ENCODE results near the gene MATN4. TPM values are rescaled to one million over a fixed set of nuclear protein-coding genes. Genes with fewer than 3 reads are reported as not detected.
A peak's percentile ranks its signal among the peaks of the same experiment; 100 is the strongest.

MATN4 gene
- total RNA-seq, 1 experiment from 2014 or later = 0.64 TPM

- ChIA-PET CTCF (interaction anchor here (1.4 kb wide), 1 partner anchor 82 kb away, joined by 7 read pairs; no protein-coding TSS in a partner anchor), RAD21 (ENCODE audit: low non-redundant PET in 1 of 2, low total read pairs in 2 of 2, uncharacterized antibody in 2 of 2, unreplicated experiment in 2 of 2) (interaction anchor here in 1 of 2 experiments (0.7 to 1.0 kb wide), 2 partner anchors 10 to 82 kb away, joined by 3 read pairs; no protein-coding TSS in a partner anchor), POLR2A (interaction anchor here (1.0 to 1.2 kb wide), 2 partner anchors 8 to 24 kb away, joined by 4 read pairs; partner anchors contain the start of gene TP53TG5)
- Histone ChIP-seq H3K4me2 (ENCODE audit: low read length) (peak overlapping the region; percentile 49), H4K20me1 (ENCODE audit: insufficient read depth) (no peaks in the 10 kb centered on the region), H3K79me2 (ENCODE audit: insufficient read depth, low read length) (no peaks in the 10 kb centered on the region), H3K9me2 (ENCODE audit: insufficient read depth) (no peaks in the 10 kb centered on the region), H3K27me3 (ENCODE audit: insufficient read depth, low read length) (no peaks in the 10 kb centered on the region), H3K4me3 (replicated peaks in 1 of 2; ENCODE audit: low read depth in 1 of 2, low read length in 2 of 2) (no peak overlapping the region), H3K27ac (ENCODE audit: low read depth, low read length) (no peak overlapping the region), H3K9me3 (ENCODE audit: control insufficient read depth in 1 of 2, insufficient read depth in 1 of 2, low read depth in 1 of 2, low read length in 2 of 2) (no peaks in the 10 kb centered on the region), H2AFZ (ENCODE audit: low read depth, low read length, poor library complexity, severe bottlenecking) (no peak overlapping the region), H3K4me1 (ENCODE audit: control insufficient read depth in 1 of 2, insufficient read depth in 2 of 2, low read length in 2 of 2) (peaks cover 42 to 53% of the 10 kb centered on the region in 2 experiments), H3K9ac (ENCODE audit: low read length) (no peak overlapping the region), H3K36me3 (ENCODE audit: control insufficient read depth in 1 of 2, insufficient read depth in 2 of 2, low read length in 2 of 2) (no peaks in the 10 kb centered on the region)
- intact Hi-C loops (cut with micrococcal nuclease) = no loop called here
- DNase-seq (ENCODE audit: low read depth, low spot score) (no peak), ATAC-seq (no peak; the same call in 1 of the 2 replicates)
- no TSS peak for BruUV-seq (replicated peaks)
- TF ChIP-seq CEBPB (IDR thresholded peaks at IDR 0.05; ENCODE audit: low read depth) (no peak), SRF (IDR thresholded peaks at IDR 0.05; ENCODE audit: low read depth) (no peak), EZH2 (IDR thresholded peaks at IDR 0.05) (no peak), POLR2AphosphoS5 (IDR thresholded peaks at IDR 0.05; ENCODE audit: low read depth, low read length) (no peak), SP1 (IDR thresholded peaks at IDR 0.05; ENCODE audit: low read depth) (no peak), POLR2A (IDR thresholded peaks at IDR 0.05; ENCODE audit: borderline replicate concordance, extremely low read depth, insufficient read depth, insufficient read length) (no peak), CTCF (IDR thresholded peaks at IDR 0.05 in 2 of 3, conservative IDR thresholded peaks at IDR 0.05 in 1 of 3; ENCODE audit: borderline replicate concordance in 1 of 3, insufficient read depth in 1 of 3, low read depth in 2 of 3, low read length in 2 of 3) (no peak), ELF1 (IDR thresholded peaks at IDR 0.05; ENCODE audit: borderline replicate concordance, low read depth) (no peak), TCF7L2 (IDR thresholded peaks at IDR 0.05; ENCODE audit: borderline replicate concordance, extremely low read depth, insufficient read depth, insufficient read length) (no peak), EGR1 (IDR thresholded peaks at IDR 0.05; ENCODE audit: low read depth) (no peak), CBX3 (IDR thresholded peaks at IDR 0.05; ENCODE audit: low read depth) (no peak), ZNF274 (IDR thresholded peaks at IDR 0.05; ENCODE audit: low read depth, low read length) (no peak), ZFX (IDR thresholded peaks at IDR 0.05) (no peak), YY1 (IDR thresholded peaks at IDR 0.05; ENCODE audit: extremely low read depth, insufficient replicate concordance, low read depth, low read length) (no peak), RAD21 (IDR thresholded peaks at IDR 0.05; ENCODE audit: low read depth) (no peak)
These were observed 46.5 kb upstream of the MATN4 start for GRCh38 chr20:45354423-45355208.
